ENCODE data around the gene CSNK1G2.

- TF ChIP-seq CTCF (IDR thresholded peaks at IDR 0.05) (no peak), POLR2A (IDR thresholded peaks at IDR 0.05) (no peak)
Measured at GRCh38 chr19:1942934-1943555, 2.1 kb downstream of the CSNK1G2 start.
